HepG2 (cell line): ENCODE measurements around the gene NTM. TPM values are rescaled to one million over a fixed set of nuclear protein-coding genes. Genes with fewer than 3 reads are reported as not detected.

ENCODE experiments used
- ATAC-seq: fragments of 200-7000 bp; cut with Tn5 transposase; 3 replicates; pipeline ENCODE4 v1.9.1; 2020; ENCODE audit warnings: mild to moderate bottlenecking, moderate library complexity
- BruUV-seq: library from RNA; stranded (reverse); fragments of 400-500 nt; replicated peaks from 2 replicates; lab custom pipeline; 2021; lab: Mats Ljungman, UMichigan
- CTCF ChIA-PET: fragments of 300-600 bp; formaldehyde crosslinking; extraction: SDS; loops from one replicate; lab custom pipeline; 2021; ENCODE audit warnings: low total read pairs, inconsistent platforms, low intra/inter-chr PET ratio; lab: Yijun Ruan, JAX
- POLR2A ChIA-PET: fragments of 350-600 bp; sonication (Branson Sonifier 250); formaldehyde crosslinking; loops from one replicate; lab custom pipeline; 2020; ENCODE audit warnings: antibody characterized with exemption, inconsistent platforms; lab: Yijun Ruan, JAX
- DNase-seq: peaks from one replicate; pipeline ENCODE4 v3.0.0-alpha.2; 2015; ENCODE audit warnings: low spot score
- FAIRE-seq: peaks from 3 replicates; lab custom pipeline; 2011; peaks lifted over from hg19 to GRCh38; lab: Jason Lieb, UNC
- H2AFZ ChIP-seq: one replicate; pipeline ENCODE4 v1.6.1; 2011; ENCODE audit warnings: low read length, inconsistent platforms
- H3K27ac ChIP-seq: fragments of 300-600 bp; 3 replicates; pipeline ENCODE4 v1.8.0; 2011; ENCODE audit warnings: mixed run types, mild to moderate bottlenecking, mixed read lengths, low read length, inconsistent platforms; ENCODE audit not compliant: insufficient read depth; ENCODE audit errors: extremely low read length
- H3K27me3 ChIP-seq, 2 experiments: fragments of 200-600 bp in 1 of 2; 2 replicates in 1 of 2; 3 replicates in 1 of 2; pipeline versions ENCODE4 v1.6.0 to v1.8.0; 2011; ENCODE audit warnings: low read length in 2 of 2, mild to moderate bottlenecking in 2 of 2, moderate library complexity in 2 of 2, inconsistent platforms in 1 of 2; ENCODE audit not compliant: insufficient read depth in 2 of 2, control insufficient read depth in 1 of 2
- H3K36me3 ChIP-seq, 2 experiments: fragments of 200-600 bp in 1 of 2; replicated peaks in 1 of 2; 2 replicates in 1 of 2; 3 replicates in 1 of 2; pipeline versions ENCODE4 v1.5.1 to v1.8.0; 2011; ENCODE audit warnings: low read length in 2 of 2, inconsistent platforms in 1 of 2; ENCODE audit not compliant: insufficient read depth in 2 of 2, control insufficient read depth in 1 of 2
- H3K4me1 ChIP-seq: 2 replicates; pipeline ENCODE4 v1.5.1; 2012; ENCODE audit warnings: low read length, inconsistent platforms; ENCODE audit not compliant: insufficient read depth
- H3K4me2 ChIP-seq: 2 replicates; pipeline ENCODE4 v1.6.0; 2011; ENCODE audit warnings: low read depth, low read length, inconsistent platforms
- H3K4me3 ChIP-seq, 3 experiments: fragments of 200-600 bp in 1 of 3; sonication (generic), shearing (Covaris generic) in 1 of 3; replicated peaks in 1 of 3; 2 replicates each; pipeline ENCODE4 v1.5.1; 2011 to 2016; ENCODE audit warnings: low read length in 3 of 3, inconsistent platforms in 2 of 3, low read depth in 2 of 3, mild to moderate bottlenecking in 2 of 3, control low read depth in 1 of 3, mixed read lengths in 1 of 3; ENCODE audit not compliant: insufficient read depth in 1 of 3
- H3K79me2 ChIP-seq: one replicate; pipeline ENCODE4 v1.6.1; 2011; ENCODE audit warnings: low read length, inconsistent platforms; ENCODE audit not compliant: insufficient read depth
- H3K9ac ChIP-seq: 2 replicates; pipeline ENCODE4 v1.6.0; 2011; ENCODE audit warnings: mild to moderate bottlenecking, low read depth, low read length, inconsistent platforms; ENCODE audit not compliant: insufficient read depth
- H3K9me3 ChIP-seq: 2 replicates; pipeline ENCODE4 v1.5.1; 2012; ENCODE audit warnings: mild to moderate bottlenecking, low read length
- H4K20me1 ChIP-seq: 2 replicates; pipeline ENCODE4 v1.6.0; 2011; ENCODE audit warnings: inconsistent platforms, mild to moderate bottlenecking, low read length, moderate library complexity; ENCODE audit not compliant: insufficient read depth
- ASH2L ChIP-seq: fragments of 300-600, 200-600 bp; sonication (generic); IDR thresholded peaks from 2 replicates; pipeline ENCODE4 v1.7.0; 2017; ENCODE audit warnings: low read depth, mild to moderate bottlenecking, moderate library complexity, mixed read lengths, low read length; ENCODE audit not compliant: insufficient read length
- KLF16 ChIP-seq, 2 experiments: sonication (generic) in 1 of 2; formaldehyde crosslinking in 1 of 2; IDR thresholded peaks; 2 replicates each; pipeline versions ENCODE4 v1.6.1 to v1.8.0; 2016 to 2023; ENCODE audit warnings: missing genetic modification reagents in 2 of 2, missing compliant biosample characterization in 1 of 2
- MATR3 ChIP-seq: sonication (generic); formaldehyde crosslinking; IDR thresholded peaks from 2 replicates; pipeline ENCODE4 v1.4.0; 2020; ENCODE audit warnings: missing genetic modification reagents
- NFYB ChIP-seq: sonication (generic); formaldehyde crosslinking; IDR thresholded peaks from 2 replicates; pipeline ENCODE4 v1.4.0; 2020; ENCODE audit warnings: missing genetic modification reagents
- RORA ChIP-seq: sonication (generic); formaldehyde crosslinking; IDR thresholded peaks from 2 replicates; pipeline ENCODE4 v1.5.0; 2020; ENCODE audit warnings: mild to moderate bottlenecking, missing genetic modification reagents, moderate library complexity
- RXRA ChIP-seq: sonication (generic); formaldehyde crosslinking; IDR thresholded peaks from 2 replicates; pipeline ENCODE4 v1.5.1; 2020; ENCODE audit warnings: missing genetic modification reagents
- SMAD3 ChIP-seq: sonication (generic); formaldehyde crosslinking; IDR thresholded peaks from 2 replicates; pipeline ENCODE4 v1.4.0; 2020; ENCODE audit warnings: missing genetic modification reagents
- TCF7 ChIP-seq: sonication (generic); IDR thresholded peaks from 2 replicates; pipeline ENCODE4 v1.6.1; 2016; ENCODE audit warnings: antibody characterized with exemption, low read depth
- ZBTB20 ChIP-seq: sonication (generic); formaldehyde crosslinking; IDR thresholded peaks from 2 replicates; pipeline ENCODE4 v1.8.1; 2023; ENCODE audit warnings: missing genetic modification reagents, low read depth, mild to moderate bottlenecking, borderline replicate concordance
- ZNF260 ChIP-seq: sonication (generic); formaldehyde crosslinking; IDR thresholded peaks from 2 replicates; pipeline ENCODE4 v1.4.0; 2020; ENCODE audit warnings: missing genetic modification reagents, low read depth, mild to moderate bottlenecking, borderline replicate concordance
- ZNF776 ChIP-seq: sonication (generic); formaldehyde crosslinking; IDR thresholded peaks from 2 replicates; pipeline ENCODE4 v1.4.0; 2020; ENCODE audit warnings: mild to moderate bottlenecking, missing genetic modification reagents
- WGBS: methylation state at CpG from one replicate; pipeline ENCODE4 v1.1.6; 2017; ENCODE audit warnings: low lambda C conversion rate; 5-methylcytosine and 5-hydroxymethylcytosine counted together
- in situ Hi-C: cut with HindIII; loops from 2 replicates; pipeline ENCODE4 v1.10.0; 2017; ENCODE audit warnings: low pct_unique_long_range_greater_than_20kb; ENCODE audit not compliant: extremely low pct_ligation_motif_present
- intact Hi-C: fragments of 100-400 bp; cut with micrococcal nuclease; formaldehyde crosslinking; loops from one replicate; pipeline ENCODE4 v1.10.0; 2022; ENCODE audit not compliant: unreplicated experiment
- polyA plus RNA-seq, 8 experiments: library from polyadenylated mRNA; depleted of rRNA in 3 of 8; stranded (reverse) in 7 of 8; unstranded in 1 of 8; fragments of >200 nt; fragmentation: Illumina TruSeq in 4 of 8; extraction: Trizol in 4 of 8; gene quantifications; 2 replicates each; pipeline versions ENCODE4 v1.2.1 to v1.2.3, GENCODE V29; 2011 to 2016; ENCODE audit warnings: low read depth in 4 of 8, missing spikeins in 1 of 8, mixed read lengths in 1 of 8; ENCODE audit not compliant: insufficient read depth in 1 of 8
- total RNA-seq, 5 experiments: library from RNA; depleted of rRNA; stranded (reverse); fragments of >200 nt; fragmentation: Illumina TruSeq; extraction: Trizol; gene quantifications; 2 replicates each; pipeline ENCODE4 v1.2.3, GENCODE V29; 2016; ENCODE audit warnings: low read depth in 1 of 5
- TF ChIP-seq, protein P1 (sequence below): fragments of 450-650 bp; IDR thresholded peaks from 2 replicates; pipeline ENCODE4 v1.6.1; 2017; ENCODE audit warnings: mild to moderate bottlenecking
- TF ChIP-seq, protein P2 (sequence below): IDR thresholded peaks from 2 replicates; pipeline ENCODE4 v1.6.1; 2016; ENCODE audit warnings: mild to moderate bottlenecking, missing biosample characterization, missing genetic modification reagents
- TF ChIP-seq, protein P3 (sequence below): sonication (generic); formaldehyde crosslinking; IDR thresholded peaks from 2 replicates; pipeline ENCODE4 v1.4.0; 2020; ENCODE audit warnings: missing genetic modification reagents

The NTM gene
- total and polyA plus RNA-seq, 2 of the 13 experiments (the other 11 are each of a cell fraction or from before 2014, with no cell fraction given) = not detected

DNA sequence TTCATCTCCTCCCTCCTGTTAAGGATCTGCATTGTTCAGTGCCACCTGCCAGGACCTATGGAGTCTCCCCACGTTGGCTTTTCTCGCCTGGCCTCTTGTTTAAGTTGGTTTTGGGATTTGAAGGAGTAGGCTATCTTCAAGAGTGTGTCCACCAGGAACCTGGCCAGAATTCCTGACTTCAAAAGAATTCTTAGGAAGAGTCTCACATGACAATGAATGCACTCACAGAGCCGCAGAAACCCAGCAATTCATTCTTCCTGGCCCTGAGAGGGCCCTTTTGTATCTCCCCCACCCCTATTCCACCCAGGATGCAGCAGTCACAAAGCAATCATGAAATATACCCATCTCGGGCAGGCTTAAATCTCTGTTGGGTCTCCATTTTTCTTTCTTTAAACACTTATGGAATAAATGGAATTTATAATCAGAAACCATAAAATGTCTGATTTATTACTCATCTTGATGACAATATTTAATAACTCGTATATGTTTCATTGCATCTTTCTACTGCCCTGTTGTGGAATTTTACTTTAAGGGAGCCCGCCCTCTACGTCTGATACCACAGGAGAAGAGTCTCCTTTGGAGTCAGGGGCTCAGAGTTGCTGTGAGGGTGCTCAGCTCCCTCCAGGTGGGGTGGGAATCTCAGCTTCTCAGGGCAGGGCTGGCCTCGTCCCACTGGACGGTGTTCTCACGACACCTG is 507.0 kb downstream of the NTM start:
- in situ Hi-C loops = no loop called here

More for the DNA sequence above, 507.0 kb downstream of the NTM start:
- H3K4me1 ChIP-seq = no peaks in the 10 kb centered on the region
- no peak overlapping the region for H3K4me2 ChIP-seq
- peaks cover 0 to 3% of the 10 kb centered on the region in 2 experiments; a peak in 1 of 5 replicates for H3K27me3 ChIP-seq
- WGBS = 8% methylated on average over 9 of the region's 10 CpGs
- H2AFZ ChIP-seq = no peak overlapping the region
- FAIRE-seq (no peak), DNase-seq (no peak), ATAC-seq (no peak)
- H4K20me1 ChIP-seq = no peaks in the 10 kb centered on the region
- CTCF ChIA-PET = no interaction called here
- no TSS peak for BruUV-seq
- no peak overlapping the region for H3K27ac ChIP-seq
- no peak overlapping the region for H3K4me3 ChIP-seq
- H3K9me3 ChIP-seq = no peaks in the 10 kb centered on the region
- TF ChIP-seq, protein P1, sequence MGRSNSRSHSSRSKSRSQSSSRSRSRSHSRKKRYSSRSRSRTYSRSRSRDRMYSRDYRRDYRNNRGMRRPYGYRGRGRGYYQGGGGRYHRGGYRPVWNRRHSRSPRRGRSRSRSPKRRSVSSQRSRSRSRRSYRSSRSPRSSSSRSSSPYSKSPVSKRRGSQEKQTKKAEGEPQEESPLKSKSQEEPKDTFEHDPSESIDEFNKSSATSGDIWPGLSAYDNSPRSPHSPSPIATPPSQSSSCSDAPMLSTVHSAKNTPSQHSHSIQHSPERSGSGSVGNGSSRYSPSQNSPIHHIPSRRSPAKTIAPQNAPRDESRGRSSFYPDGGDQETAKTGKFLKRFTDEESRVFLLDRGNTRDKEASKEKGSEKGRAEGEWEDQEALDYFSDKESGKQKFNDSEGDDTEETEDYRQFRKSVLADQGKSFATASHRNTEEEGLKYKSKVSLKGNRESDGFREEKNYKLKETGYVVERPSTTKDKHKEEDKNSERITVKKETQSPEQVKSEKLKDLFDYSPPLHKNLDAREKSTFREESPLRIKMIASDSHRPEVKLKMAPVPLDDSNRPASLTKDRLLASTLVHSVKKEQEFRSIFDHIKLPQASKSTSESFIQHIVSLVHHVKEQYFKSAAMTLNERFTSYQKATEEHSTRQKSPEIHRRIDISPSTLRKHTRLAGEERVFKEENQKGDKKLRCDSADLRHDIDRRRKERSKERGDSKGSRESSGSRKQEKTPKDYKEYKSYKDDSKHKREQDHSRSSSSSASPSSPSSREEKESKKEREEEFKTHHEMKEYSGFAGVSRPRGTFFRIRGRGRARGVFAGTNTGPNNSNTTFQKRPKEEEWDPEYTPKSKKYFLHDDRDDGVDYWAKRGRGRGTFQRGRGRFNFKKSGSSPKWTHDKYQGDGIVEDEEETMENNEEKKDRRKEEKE = no peak
- TF ChIP-seq ZNF776 (CRISPR knock-in tag) (no peak), KLF16 (CRISPR knock-in tag; IDR thresholded peaks at IDR 0.05) (no peak), ZBTB20 (CRISPR knock-in tag) (no peak), RXRA (CRISPR knock-in tag) (no peak), ZNF260 (CRISPR knock-in tag) (no peak), RORA (CRISPR knock-in tag) (no peak), NFYB (CRISPR knock-in tag) (no peak), ASH2L (no peak), SMAD3 (CRISPR knock-in tag) (no peak), TCF7 (no peak), MATR3 (no peak)
- TF ChIP-seq, protein P2, sequence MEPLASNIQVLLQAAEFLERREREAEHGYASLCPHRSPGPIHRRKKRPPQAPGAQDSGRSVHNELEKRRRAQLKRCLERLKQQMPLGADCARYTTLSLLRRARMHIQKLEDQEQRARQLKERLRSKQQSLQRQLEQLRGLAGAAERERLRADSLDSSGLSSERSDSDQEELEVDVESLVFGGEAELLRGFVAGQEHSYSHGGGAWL (CRISPR knock-in tag) = no peak
- TF ChIP-seq, protein P3, sequence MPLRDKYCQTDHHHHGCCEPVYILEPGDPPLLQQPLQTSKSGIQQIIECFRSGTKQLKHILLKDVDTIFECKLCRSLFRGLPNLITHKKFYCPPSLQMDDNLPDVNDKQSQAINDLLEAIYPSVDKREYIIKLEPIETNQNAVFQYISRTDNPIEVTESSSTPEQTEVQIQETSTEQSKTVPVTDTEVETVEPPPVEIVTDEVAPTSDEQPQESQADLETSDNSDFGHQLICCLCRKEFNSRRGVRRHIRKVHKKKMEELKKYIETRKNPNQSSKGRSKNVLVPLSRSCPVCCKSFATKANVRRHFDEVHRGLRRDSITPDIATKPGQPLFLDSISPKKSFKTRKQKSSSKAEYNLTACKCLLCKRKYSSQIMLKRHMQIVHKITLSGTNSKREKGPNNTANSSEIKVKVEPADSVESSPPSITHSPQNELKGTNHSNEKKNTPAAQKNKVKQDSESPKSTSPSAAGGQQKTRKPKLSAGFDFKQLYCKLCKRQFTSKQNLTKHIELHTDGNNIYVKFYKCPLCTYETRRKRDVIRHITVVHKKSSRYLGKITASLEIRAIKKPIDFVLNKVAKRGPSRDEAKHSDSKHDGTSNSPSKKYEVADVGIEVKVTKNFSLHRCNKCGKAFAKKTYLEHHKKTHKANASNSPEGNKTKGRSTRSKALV (CRISPR knock-in tag) = no peak
- no peak overlapping the region for H3K9ac ChIP-seq
- no peaks in the 10 kb centered on the region for H3K36me3 ChIP-seq
- no peaks in the 10 kb centered on the region for H3K79me2 ChIP-seq
- POLR2A ChIA-PET = no interaction called here
- intact Hi-C loops = no loop called here
